ENCODE results near the gene PDE4B. TPM values are rescaled to one million over a fixed set of nuclear protein-coding genes. Genes with fewer than 3 reads are reported as not detected.

PDE4B gene
- total and polyA plus RNA-seq, 10 of the 15 experiments (the other 5 are each of a cell fraction or from before 2014, with no cell fraction given), result 3.0 to 13.2 (median 5.7) TPM

DNA sequence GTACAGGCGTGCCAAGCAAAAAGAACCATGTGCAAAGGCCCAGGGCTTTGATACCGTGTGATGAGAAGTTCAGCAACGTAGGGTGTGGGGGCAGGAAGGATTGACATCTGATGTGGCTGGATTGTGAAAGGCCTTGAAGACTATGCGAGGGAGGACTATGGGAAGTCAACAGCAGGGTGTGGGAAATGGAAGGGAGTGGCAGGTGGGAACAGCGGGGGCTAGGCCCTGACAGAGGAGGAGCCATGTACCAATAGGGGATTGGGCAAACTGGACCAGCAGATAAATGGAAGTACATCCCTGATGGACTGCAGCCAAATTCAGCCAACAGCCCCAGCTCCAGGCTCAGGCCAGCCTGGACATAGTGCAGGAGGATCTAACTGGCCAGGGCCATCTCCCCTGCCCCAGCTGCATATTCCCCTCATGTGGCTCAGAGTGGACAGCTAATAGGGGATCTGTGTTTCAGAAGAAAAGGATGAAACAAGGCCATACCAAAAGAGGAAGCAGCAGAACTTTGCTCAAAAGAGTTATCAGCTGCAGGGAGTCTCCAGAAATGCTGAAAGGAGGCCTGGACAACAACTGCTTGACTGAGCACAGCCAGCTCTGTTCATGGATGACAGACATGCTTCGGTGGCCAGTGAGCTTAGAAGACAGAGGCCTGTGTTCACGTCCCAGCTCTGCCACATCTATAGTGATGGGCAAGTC is 601.0 kb downstream of the PDE4B start:
- ChIA-PET RAD21 (ENCODE audit: unreplicated experiment) (interaction anchor here (1.1 to 5.5 kb wide), 6 partner anchors 8 to 51 kb away, joined by 3 to 74 read pairs (median 4); no protein-coding TSS in a partner anchor), SMC1A (ENCODE audit: uncharacterized antibody, unreplicated experiment) (interaction anchor here (1.0 to 9.3 kb wide), 9 partner anchors 9 to 147 kb away, joined by 3 to 253 read pairs (median 7); no protein-coding TSS in a partner anchor), CTCF (interaction anchor here (1.0 to 3.9 kb wide), 9 partner anchors 9 to 141 kb away, joined by 3 to 32 read pairs (median 7); no protein-coding TSS in a partner anchor), POLR2A (interaction anchor here (1.0 to 2.0 kb wide), 3 partner anchors 12 to 63 kb away, joined by 3 to 4 read pairs (median 3); no protein-coding TSS in a partner anchor)
- H3K27me3 ChIP-seq (replicated peaks in 1 of 2; ENCODE audit: control insufficient read depth in 2 of 2, insufficient read depth in 2 of 2, low read length in 1 of 2), result no peaks in the 10 kb centered on the region
- FAIRE-seq, result no peak
- H3K9me3 ChIP-seq (replicated peaks; ENCODE audit: control insufficient read depth, insufficient read depth, low read length), result peaks cover 2% of the 10 kb centered on the region; the same call in 1 of the 3 replicates
- H3K27ac ChIP-seq (ENCODE audit: control insufficient read depth, insufficient read depth), result peak overlapping the region; percentile 20; the same call in 1 of the 2 replicates
- no peak overlapping the region; the same call in 1 of the 2 replicates for H2AFZ ChIP-seq (ENCODE audit: control insufficient read depth, low read depth, low read length)
- no peak overlapping the region for H3K9ac ChIP-seq (ENCODE audit: control insufficient read depth, insufficient read depth, low read length)
- no peak for DNase-seq (ENCODE audit: low read depth, low spot score)
- H3K4me1 ChIP-seq (ENCODE audit: control insufficient read depth, insufficient read depth, low read length), result peaks cover 50% of the 10 kb centered on the region
- H3K4me3 ChIP-seq, result no peak overlapping the region
- H3K4me2 ChIP-seq (ENCODE audit: control insufficient read depth, insufficient read depth), result no peak overlapping the region
- TF ChIP-seq, protein P1, sequence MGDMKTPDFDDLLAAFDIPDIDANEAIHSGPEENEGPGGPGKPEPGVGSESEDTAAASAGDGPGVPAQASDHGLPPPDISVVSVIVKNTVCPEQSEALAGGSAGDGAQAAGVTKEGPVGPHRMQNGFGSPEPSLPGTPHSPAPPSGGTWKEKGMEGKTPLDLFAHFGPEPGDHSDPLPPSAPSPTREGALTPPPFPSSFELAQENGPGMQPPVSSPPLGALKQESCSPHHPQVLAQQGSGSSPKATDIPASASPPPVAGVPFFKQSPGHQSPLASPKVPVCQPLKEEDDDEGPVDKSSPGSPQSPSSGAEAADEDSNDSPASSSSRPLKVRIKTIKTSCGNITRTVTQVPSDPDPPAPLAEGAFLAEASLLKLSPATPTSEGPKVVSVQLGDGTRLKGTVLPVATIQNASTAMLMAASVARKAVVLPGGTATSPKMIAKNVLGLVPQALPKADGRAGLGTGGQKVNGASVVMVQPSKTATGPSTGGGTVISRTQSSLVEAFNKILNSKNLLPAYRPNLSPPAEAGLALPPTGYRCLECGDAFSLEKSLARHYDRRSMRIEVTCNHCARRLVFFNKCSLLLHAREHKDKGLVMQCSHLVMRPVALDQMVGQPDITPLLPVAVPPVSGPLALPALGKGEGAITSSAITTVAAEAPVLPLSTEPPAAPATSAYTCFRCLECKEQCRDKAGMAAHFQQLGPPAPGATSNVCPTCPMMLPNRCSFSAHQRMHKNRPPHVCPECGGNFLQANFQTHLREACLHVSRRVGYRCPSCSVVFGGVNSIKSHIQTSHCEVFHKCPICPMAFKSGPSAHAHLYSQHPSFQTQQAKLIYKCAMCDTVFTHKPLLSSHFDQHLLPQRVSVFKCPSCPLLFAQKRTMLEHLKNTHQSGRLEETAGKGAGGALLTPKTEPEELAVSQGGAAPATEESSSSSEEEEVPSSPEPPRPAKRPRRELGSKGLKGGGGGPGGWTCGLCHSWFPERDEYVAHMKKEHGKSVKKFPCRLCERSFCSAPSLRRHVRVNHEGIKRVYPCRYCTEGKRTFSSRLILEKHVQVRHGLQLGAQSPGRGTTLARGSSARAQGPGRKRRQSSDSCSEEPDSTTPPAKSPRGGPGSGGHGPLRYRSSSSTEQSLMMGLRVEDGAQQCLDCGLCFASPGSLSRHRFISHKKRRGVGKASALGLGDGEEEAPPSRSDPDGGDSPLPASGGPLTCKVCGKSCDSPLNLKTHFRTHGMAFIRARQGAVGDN (IDR thresholded peaks at IDR 0.05), result 0 out of 2 replicates have a peak, but pooled peaks have one; percentile 23
- TF ChIP-seq, protein P2, sequence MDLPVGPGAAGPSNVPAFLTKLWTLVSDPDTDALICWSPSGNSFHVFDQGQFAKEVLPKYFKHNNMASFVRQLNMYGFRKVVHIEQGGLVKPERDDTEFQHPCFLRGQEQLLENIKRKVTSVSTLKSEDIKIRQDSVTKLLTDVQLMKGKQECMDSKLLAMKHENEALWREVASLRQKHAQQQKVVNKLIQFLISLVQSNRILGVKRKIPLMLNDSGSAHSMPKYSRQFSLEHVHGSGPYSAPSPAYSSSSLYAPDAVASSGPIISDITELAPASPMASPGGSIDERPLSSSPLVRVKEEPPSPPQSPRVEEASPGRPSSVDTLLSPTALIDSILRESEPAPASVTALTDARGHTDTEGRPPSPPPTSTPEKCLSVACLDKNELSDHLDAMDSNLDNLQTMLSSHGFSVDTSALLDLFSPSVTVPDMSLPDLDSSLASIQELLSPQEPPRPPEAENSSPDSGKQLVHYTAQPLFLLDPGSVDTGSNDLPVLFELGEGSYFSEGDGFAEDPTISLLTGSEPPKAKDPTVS (IDR thresholded peaks at IDR 0.05; ENCODE audit: low read depth, low read length), result no peak
- TF ChIP-seq FOXK2 (IDR thresholded peaks at IDR 0.05) (no peak), SPI1 (IDR thresholded peaks at IDR 0.05; ENCODE audit: borderline replicate concordance, insufficient read depth, low read depth, low read length) (peak; percentile 72), CHD1 (IDR thresholded peaks at IDR 0.05; ENCODE audit: low read depth, low read length) (no peak), ZNF274 (IDR thresholded peaks at IDR 0.05; ENCODE audit: insufficient read depth, insufficient read length) (no peak), GATAD2B (conservative IDR thresholded peaks at IDR 0.05; ENCODE audit: low read depth) (no peak), MEF2A (IDR thresholded peaks at IDR 0.05; ENCODE audit: insufficient read depth, low read depth, low read length) (no peak), EED (IDR thresholded peaks at IDR 0.05; ENCODE audit: low read depth) (0 out of 2 replicates have a peak, but pooled peaks have one; percentile 53), STAT3 (IDR thresholded peaks at IDR 0.05; ENCODE audit: low read depth, low read length) (no peak), PAX5 (IDR thresholded peaks at IDR 0.05; ENCODE audit: borderline replicate concordance, low read depth, low read length) (peak; percentile 56; the same call in 1 of the 2 replicates), MYB (IDR thresholded peaks at IDR 0.05; ENCODE audit: borderline replicate concordance, low read depth, low read length) (no peak)
- TF ChIP-seq, protein P3, sequence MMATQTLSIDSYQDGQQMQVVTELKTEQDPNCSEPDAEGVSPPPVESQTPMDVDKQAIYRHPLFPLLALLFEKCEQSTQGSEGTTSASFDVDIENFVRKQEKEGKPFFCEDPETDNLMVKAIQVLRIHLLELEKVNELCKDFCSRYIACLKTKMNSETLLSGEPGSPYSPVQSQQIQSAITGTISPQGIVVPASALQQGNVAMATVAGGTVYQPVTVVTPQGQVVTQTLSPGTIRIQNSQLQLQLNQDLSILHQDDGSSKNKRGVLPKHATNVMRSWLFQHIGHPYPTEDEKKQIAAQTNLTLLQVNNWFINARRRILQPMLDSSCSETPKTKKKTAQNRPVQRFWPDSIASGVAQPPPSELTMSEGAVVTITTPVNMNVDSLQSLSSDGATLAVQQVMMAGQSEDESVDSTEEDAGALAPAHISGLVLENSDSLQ (IDR thresholded peaks at IDR 0.05), result peak; percentile 35; the same call in 1 of the 2 replicates
- no peaks in the 10 kb centered on the region for H3K36me3 ChIP-seq (ENCODE audit: control insufficient read depth in 2 of 2, insufficient read depth in 2 of 2, low read length in 1 of 2)
- in situ Hi-C loops (cut with MboI) (loop anchor here (25.0 kb wide), 2 partner anchors 544 to 769 kb away; partner anchors contain the start of gene IL23R), intact Hi-C loops (cut with micrococcal nuclease; ENCODE audit: unreplicated experiment) (loop anchor here (10.0 kb wide), 2 partner anchors 771 to 941 kb away; partner anchors contain the start of gene IL23R)
- H3K79me2 ChIP-seq (ENCODE audit: control insufficient read depth, insufficient read depth, low read length), result no peaks in the 10 kb centered on the region
- H4K20me1 ChIP-seq (ENCODE audit: control insufficient read depth, insufficient read depth), result no peaks in the 10 kb centered on the region
- 83% methylated on average over 7 of the region's 7 CpGs for WGBS (ENCODE audit: insufficient coverage, insufficient replicate concordance, low lambda C conversion rate, missing lambda C conversion rate)
- ATAC-seq, result 0 out of 3 replicates have a peak, but pooled peaks have one; percentile 0
- no TSS peak for BruUV-seq (replicated peaks)

Measured in GM12878 (cell line).